SK-N-SH (cell line): ENCODE data around the gene SPO11. TPM values are rescaled to one million over a fixed set of nuclear protein-coding genes. Genes with fewer than 3 reads are reported as not detected.

Source experiments
- CTCF ChIA-PET: fragments of 300-600, 350-600 bp; formaldehyde crosslinking; extraction: SDS; loops from one replicate; lab custom pipeline; 2021; lab: Yijun Ruan, JAX
- POLR2A ChIA-PET: fragments of 350-600 bp; sonication (Branson Sonifier 250); formaldehyde crosslinking; extraction: SDS; loops from one replicate; lab custom pipeline; 2020; ENCODE audit warnings: antibody characterized with exemption, inconsistent platforms; lab: Yijun Ruan, JAX
- DNase-seq: peaks from one replicate; pipeline ENCODE4 v3.0.0; 2012
- H2AFZ ChIP-seq: fragments of 200-600 bp; sonication (generic); 2 replicates; pipeline ENCODE4 v1.8.1; 2016; ENCODE audit warnings: antibody characterized with exemption, mild to moderate bottlenecking, low read depth
- H3F3A ChIP-seq: fragments of 200-600 bp; sonication (generic); replicated peaks from 2 replicates; pipeline ENCODE3; 2016; ENCODE audit warnings: antibody characterized with exemption, mild to moderate bottlenecking; ENCODE audit not compliant: insufficient read depth
- H3K27ac ChIP-seq, 2 experiments: fragments of 200-500 bp in 1 of 2; fragments of 200-600 bp in 1 of 2; sonication (Bioruptor generic) in 1 of 2; sonication (generic), shearing (Covaris generic) in 1 of 2; 2 replicates each; pipeline versions ENCODE4 v1.5.1 to v1.6.1; 2014 to 2016; ENCODE audit warnings: low read depth in 2 of 2, inconsistent platforms in 1 of 2, low read length in 1 of 2, mild to moderate bottlenecking in 1 of 2, mixed read lengths in 1 of 2
- H3K27me3 ChIP-seq: fragments of 200-600 bp; sonication (generic), shearing (Covaris generic); 2 replicates; pipeline ENCODE4 v1.6.1; 2016; ENCODE audit warnings: mixed run types; ENCODE audit not compliant: insufficient read depth
- H3K36me3 ChIP-seq, 2 experiments: fragments of 200-500 bp in 1 of 2; fragments of 200-600 bp in 1 of 2; sonication (Bioruptor generic) in 1 of 2; sonication (generic) in 1 of 2; replicated peaks in 1 of 2; 2 replicates each; pipeline versions ENCODE3 to v1.5.1; 2014 to 2016; ENCODE audit warnings: low read length in 1 of 2, mild to moderate bottlenecking in 1 of 2; ENCODE audit not compliant: insufficient read depth in 2 of 2, control insufficient read depth in 1 of 2
- H3K4me1 ChIP-seq, 2 experiments: fragments of 200-500 bp in 1 of 2; fragments of 200-600 bp in 1 of 2; sonication (Bioruptor generic) in 1 of 2; sonication (generic), shearing (Covaris generic) in 1 of 2; 2 replicates each; pipeline versions ENCODE4 v1.5.1 to v1.6.1; 2014 to 2016; ENCODE audit warnings: low read depth in 1 of 2, low read length in 1 of 2, mixed run types in 1 of 2; ENCODE audit not compliant: insufficient read depth in 2 of 2, control insufficient read depth in 1 of 2
- H3K4me2 ChIP-seq: fragments of 200-600 bp; sonication (generic), shearing (Covaris generic); 2 replicates; pipeline ENCODE4 v1.6.1; 2017; ENCODE audit warnings: mixed run types
- H3K4me3 ChIP-seq, 2 experiments: fragments of 200-500 bp in 1 of 2; fragments of 200-600 bp in 1 of 2; sonication (Bioruptor generic) in 1 of 2; sonication (generic), shearing (Covaris generic) in 1 of 2; 2 replicates each; pipeline versions ENCODE4 v1.5.1 to v1.8.1; 2014 to 2016; ENCODE audit warnings: low read depth in 2 of 2, inconsistent platforms in 1 of 2, low read length in 1 of 2, mild to moderate bottlenecking in 1 of 2, mixed read lengths in 1 of 2, moderate library complexity in 1 of 2
- H3K79me2 ChIP-seq: fragments of 200-600 bp; sonication (generic); 2 replicates; pipeline ENCODE4 v1.8.1; 2017; ENCODE audit warnings: mild to moderate bottlenecking; ENCODE audit not compliant: insufficient read depth
- H3K9ac ChIP-seq: fragments of 200-600 bp; sonication (generic); 2 replicates; pipeline ENCODE4 v1.6.1; 2017; ENCODE audit warnings: mixed run types
- H3K9me2 ChIP-seq: fragments of 200-600 bp; sonication (generic); 2 replicates; pipeline ENCODE4 v1.6.1; 2017; ENCODE audit warnings: mixed run types
- H3K9me3 ChIP-seq: fragments of 200-600 bp; sonication (generic); 2 replicates; pipeline ENCODE4 v1.6.1; 2017; ENCODE audit warnings: mixed run types, mild to moderate bottlenecking, moderate library complexity
- H4K20me1 ChIP-seq: fragments of 200-600 bp; sonication (generic); 2 replicates; pipeline ENCODE4 v1.6.1; 2017; ENCODE audit warnings: mild to moderate bottlenecking, mixed run types; ENCODE audit not compliant: insufficient read depth
- CHD2 ChIP-seq: fragments of 150-350 bp; IDR thresholded peaks from 2 replicates; pipeline ENCODE4 v1.6.1; 2018; ENCODE audit warnings: low read length; ENCODE audit not compliant: partially characterized antibody
- EP300 ChIP-seq, 2 experiments: IDR thresholded peaks; 2 replicates each; pipeline versions ENCODE4 v1.4.0 to v1.6.1; 2012; ENCODE audit warnings: borderline replicate concordance in 1 of 2, low read depth in 1 of 2, low read length in 1 of 2
- EZH2phosphoT487 ChIP-seq: fragments of 200-600 bp; sonication (generic); IDR thresholded peaks from 2 replicates; pipeline ENCODE4 v1.6.1; 2017; ENCODE audit warnings: low read depth, mixed run types, mild to moderate bottlenecking, antibody characterized with exemption, moderate library complexity, borderline replicate concordance
- FOXJ3 ChIP-seq: sonication (generic); formaldehyde crosslinking; IDR thresholded peaks from 2 replicates; pipeline ENCODE4 v1.5.1; 2020; ENCODE audit warnings: mild to moderate bottlenecking, missing genetic modification reagents
- GABPA ChIP-seq: IDR thresholded peaks from 2 replicates; pipeline ENCODE4 v1.4.0; 2012; ENCODE audit warnings: low read depth, mild to moderate bottlenecking
- NRF1 ChIP-seq: IDR thresholded peaks from 2 replicates; pipeline ENCODE4 v1.6.1; 2012; ENCODE audit warnings: low read depth, mild to moderate bottlenecking, low read length
- POLR2AphosphoS5 ChIP-seq: IDR thresholded peaks from 2 replicates; pipeline ENCODE4 v1.6.1; 2012; ENCODE audit warnings: low read depth, low read length
- SIN3A ChIP-seq: IDR thresholded peaks from 2 replicates; pipeline ENCODE4 v1.6.1; 2012; ENCODE audit warnings: low read depth, mild to moderate bottlenecking, low read length, moderate library complexity, borderline replicate concordance
- SMC3 ChIP-seq: IDR thresholded peaks from 2 replicates; pipeline ENCODE4 v1.6.1; 2012; ENCODE audit warnings: low read depth, low read length, improper control_type of control experiment
- TAF1 ChIP-seq: IDR thresholded peaks from 2 replicates; pipeline ENCODE4 v1.6.1; 2012; ENCODE audit warnings: low read depth, mild to moderate bottlenecking, low read length, moderate library complexity, borderline replicate concordance
- TCF12 ChIP-seq: IDR thresholded peaks from 2 replicates; pipeline ENCODE4 v1.4.0; 2012
- WGBS: methylation state at CpG from one replicate; pipeline ENCODE4 v1.1.6; 2017; ENCODE audit warnings: low lambda C conversion rate; 5-methylcytosine and 5-hydroxymethylcytosine counted together
- polyA plus RNA-seq, 3 experiments: library from polyadenylated mRNA; depleted of rRNA; stranded (reverse); fragments of >200 nt; gene quantifications; 2 replicates each; pipeline ENCODE4 v1.2.3, GENCODE V29; 2012
- TF ChIP-seq, protein P1 (sequence below): IDR thresholded peaks from 2 replicates; pipeline ENCODE4 v1.4.0; 2012; ENCODE audit warnings: low read depth, borderline replicate concordance
- TF ChIP-seq, protein P2 (sequence below): IDR thresholded peaks from 2 replicates; pipeline ENCODE4 v1.4.0; 2012; ENCODE audit warnings: low read depth, borderline replicate concordance
- TF ChIP-seq, protein P3 (sequence below): fragments of 200-600 bp; sonication (generic); IDR thresholded peaks from 2 replicates; pipeline ENCODE4 v1.6.1; 2017; ENCODE audit warnings: antibody characterized with exemption, mild to moderate bottlenecking, moderate library complexity
- TF ChIP-seq, protein P4 (sequence below): IDR thresholded peaks from 2 replicates; pipeline ENCODE4 v1.4.0; 2012; ENCODE audit warnings: low read depth

SPO11 gene
- polyA plus RNA-seq, 1 of the 3 experiments (the other 2 are of a cell fraction) = not detected

DNA sequence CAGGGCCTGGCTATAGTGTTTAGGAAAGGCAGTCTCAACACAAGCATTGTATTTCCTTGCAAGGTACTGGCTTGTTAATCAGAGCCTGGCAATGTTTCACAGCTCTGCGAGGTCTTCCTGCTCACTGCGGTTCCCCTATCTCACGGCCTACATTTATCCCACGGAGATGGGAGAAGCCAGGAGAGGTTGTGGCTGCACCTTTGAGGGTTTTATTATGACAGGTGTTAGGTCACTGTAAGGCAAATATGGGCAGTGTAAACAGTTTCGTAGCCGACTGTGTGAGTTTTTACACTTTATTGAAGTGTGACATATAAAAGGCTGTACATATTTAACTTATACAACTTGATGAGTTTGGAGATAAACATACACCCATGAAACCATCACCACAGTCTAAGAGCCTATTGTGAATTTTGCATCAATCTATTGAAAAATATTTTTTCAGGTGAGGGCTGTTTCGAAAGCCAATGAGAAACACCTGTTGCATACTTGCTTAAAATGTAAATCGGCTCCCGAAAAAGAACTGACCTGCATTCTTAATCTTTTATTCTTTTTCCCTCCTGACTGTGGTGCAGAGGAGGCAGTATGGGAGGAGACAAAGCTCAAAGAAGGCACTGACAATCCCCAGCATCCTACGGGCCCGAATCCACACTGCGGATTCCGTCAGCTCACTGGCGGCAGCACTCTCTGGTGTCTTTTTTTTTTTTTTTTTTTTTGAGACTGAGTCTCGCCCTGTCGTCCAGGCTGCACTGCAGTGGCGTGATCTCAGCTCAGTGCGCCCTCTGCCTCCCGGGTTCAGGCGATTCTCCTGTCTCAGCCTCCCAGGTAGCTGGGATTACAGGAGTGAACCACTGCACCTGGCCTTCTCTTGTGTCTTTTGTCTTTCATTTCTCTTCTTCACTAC is 54.1 kb downstream of the SPO11 start:
- Histone ChIP-seq H3K4me3 (no peak overlapping the region), H4K20me1 (no peaks in the 10 kb centered on the region), H3K36me3 (peaks cover 0 to 21% of the 10 kb centered on the region in 2 experiments), H3K9ac (no peak overlapping the region), H3K4me1 (no peaks in the 10 kb centered on the region), H3K79me2 (no peaks in the 10 kb centered on the region), H3K27ac (no peak overlapping the region), H3F3A (no peaks in the 10 kb centered on the region), H2AFZ (no peak overlapping the region), H3K4me2 (no peak overlapping the region), H3K27me3 (no peaks in the 10 kb centered on the region), H3K9me3 (no peaks in the 10 kb centered on the region), H3K9me2 (no peaks in the 10 kb centered on the region)
- ChIA-PET POLR2A (interaction anchor here (0.7 kb wide), 1 partner anchor 29 kb away, joined by 3 read pairs; no protein-coding TSS in a partner anchor), CTCF (interaction anchor here (1.1 to 7.0 kb wide), 6 partner anchors 50 to 115 kb away, joined by 3 to 68 read pairs (median 4); no protein-coding TSS in a partner anchor)
- WGBS = 95% methylated on average over 20 of the region's 20 CpGs
- DNase-seq = no peak
- TF ChIP-seq EP300 (IDR thresholded peaks at IDR 0.05; ENCODE audit: borderline replicate concordance in 1 of 2, low read depth in 1 of 2, low read length in 1 of 2) (no peak), SIN3A (no peak), NRF1 (no peak), GABPA (no peak), TCF12 (no peak), SMC3 (no peak), TAF1 (no peak), EZH2phosphoT487 (no peak)
- TF ChIP-seq, protein P1, sequence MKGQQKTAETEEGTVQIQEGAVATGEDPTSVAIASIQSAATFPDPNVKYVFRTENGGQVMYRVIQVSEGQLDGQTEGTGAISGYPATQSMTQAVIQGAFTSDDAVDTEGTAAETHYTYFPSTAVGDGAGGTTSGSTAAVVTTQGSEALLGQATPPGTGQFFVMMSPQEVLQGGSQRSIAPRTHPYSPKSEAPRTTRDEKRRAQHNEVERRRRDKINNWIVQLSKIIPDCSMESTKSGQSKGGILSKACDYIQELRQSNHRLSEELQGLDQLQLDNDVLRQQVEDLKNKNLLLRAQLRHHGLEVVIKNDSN = no peak

DNA sequence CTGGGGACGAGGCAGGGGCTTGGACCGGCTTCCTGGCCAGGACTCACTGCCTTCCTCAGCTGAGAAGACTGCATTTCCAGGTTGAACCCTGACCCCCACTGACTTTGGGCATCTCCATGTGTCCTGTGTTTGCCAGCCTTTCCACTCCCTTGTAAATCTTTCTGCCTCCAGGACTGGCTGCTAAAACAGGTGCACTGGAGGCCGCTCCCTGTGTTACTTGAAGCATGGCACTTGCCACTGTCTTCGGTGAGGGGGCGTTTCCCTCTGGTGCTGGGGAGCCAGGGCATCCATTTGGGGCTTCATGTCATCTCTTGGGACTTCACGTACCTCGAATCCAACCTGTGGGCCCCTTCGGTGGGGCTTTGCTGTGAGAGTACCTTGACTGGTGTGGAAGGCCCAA is 54.9 kb downstream of the SPO11 start:
- DNase-seq = no peak
- H3K4me3 ChIP-seq = no peak overlapping the region
- no peaks in the 10 kb centered on the region for H3K79me2 ChIP-seq
- H3K9me2 ChIP-seq = no peaks in the 10 kb centered on the region
- peaks cover 0 to 14% of the 10 kb centered on the region in 2 experiments for H3K36me3 ChIP-seq
- ChIA-PET CTCF (interaction anchor here (1.5 to 7.0 kb wide), 3 partner anchors 108 to 114 kb away, joined by 4 to 68 read pairs (median 5); no protein-coding TSS in a partner anchor), POLR2A (interaction anchor here (0.7 kb wide), 1 partner anchor 28 kb away, joined by 3 read pairs; no protein-coding TSS in a partner anchor)
- H3K27ac ChIP-seq = no peak overlapping the region
- H3K27me3 ChIP-seq = no peaks in the 10 kb centered on the region
- H3K4me2 ChIP-seq = no peak overlapping the region
- 91% methylated on average over 8 of the region's 8 CpGs for WGBS
- H3F3A ChIP-seq = no peaks in the 10 kb centered on the region
- H3K9ac ChIP-seq = no peak overlapping the region
- no peak overlapping the region for H2AFZ ChIP-seq
- no peaks in the 10 kb centered on the region for H3K4me1 ChIP-seq
- H4K20me1 ChIP-seq = no peaks in the 10 kb centered on the region
- no peaks in the 10 kb centered on the region for H3K9me3 ChIP-seq
- TF ChIP-seq, protein P2, sequence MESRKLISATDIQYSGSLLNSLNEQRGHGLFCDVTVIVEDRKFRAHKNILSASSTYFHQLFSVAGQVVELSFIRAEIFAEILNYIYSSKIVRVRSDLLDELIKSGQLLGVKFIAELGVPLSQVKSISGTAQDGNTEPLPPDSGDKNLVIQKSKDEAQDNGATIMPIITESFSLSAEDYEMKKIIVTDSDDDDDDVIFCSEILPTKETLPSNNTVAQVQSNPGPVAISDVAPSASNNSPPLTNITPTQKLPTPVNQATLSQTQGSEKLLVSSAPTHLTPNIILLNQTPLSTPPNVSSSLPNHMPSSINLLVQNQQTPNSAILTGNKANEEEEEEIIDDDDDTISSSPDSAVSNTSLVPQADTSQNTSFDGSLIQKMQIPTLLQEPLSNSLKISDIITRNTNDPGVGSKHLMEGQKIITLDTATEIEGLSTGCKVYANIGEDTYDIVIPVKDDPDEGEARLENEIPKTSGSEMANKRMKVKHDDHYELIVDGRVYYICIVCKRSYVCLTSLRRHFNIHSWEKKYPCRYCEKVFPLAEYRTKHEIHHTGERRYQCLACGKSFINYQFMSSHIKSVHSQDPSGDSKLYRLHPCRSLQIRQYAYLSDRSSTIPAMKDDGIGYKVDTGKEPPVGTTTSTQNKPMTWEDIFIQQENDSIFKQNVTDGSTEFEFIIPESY = no peak
- TF ChIP-seq CHD2 (no peak), FOXJ3 (CRISPR knock-in tag) (no peak), POLR2AphosphoS5 (no peak), GABPA (no peak)
- TF ChIP-seq, protein P3, sequence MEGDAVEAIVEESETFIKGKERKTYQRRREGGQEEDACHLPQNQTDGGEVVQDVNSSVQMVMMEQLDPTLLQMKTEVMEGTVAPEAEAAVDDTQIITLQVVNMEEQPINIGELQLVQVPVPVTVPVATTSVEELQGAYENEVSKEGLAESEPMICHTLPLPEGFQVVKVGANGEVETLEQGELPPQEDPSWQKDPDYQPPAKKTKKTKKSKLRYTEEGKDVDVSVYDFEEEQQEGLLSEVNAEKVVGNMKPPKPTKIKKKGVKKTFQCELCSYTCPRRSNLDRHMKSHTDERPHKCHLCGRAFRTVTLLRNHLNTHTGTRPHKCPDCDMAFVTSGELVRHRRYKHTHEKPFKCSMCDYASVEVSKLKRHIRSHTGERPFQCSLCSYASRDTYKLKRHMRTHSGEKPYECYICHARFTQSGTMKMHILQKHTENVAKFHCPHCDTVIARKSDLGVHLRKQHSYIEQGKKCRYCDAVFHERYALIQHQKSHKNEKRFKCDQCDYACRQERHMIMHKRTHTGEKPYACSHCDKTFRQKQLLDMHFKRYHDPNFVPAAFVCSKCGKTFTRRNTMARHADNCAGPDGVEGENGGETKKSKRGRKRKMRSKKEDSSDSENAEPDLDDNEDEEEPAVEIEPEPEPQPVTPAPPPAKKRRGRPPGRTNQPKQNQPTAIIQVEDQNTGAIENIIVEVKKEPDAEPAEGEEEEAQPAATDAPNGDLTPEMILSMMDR = no peak
- TF ChIP-seq, protein P4, sequence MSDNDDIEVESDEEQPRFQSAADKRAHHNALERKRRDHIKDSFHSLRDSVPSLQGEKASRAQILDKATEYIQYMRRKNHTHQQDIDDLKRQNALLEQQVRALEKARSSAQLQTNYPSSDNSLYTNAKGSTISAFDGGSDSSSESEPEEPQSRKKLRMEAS = no peak
